T-helper 17 cell (primary cell): ENCODE data around the gene PEX1. TPM values are rescaled to one million over a fixed set of nuclear protein-coding genes. Genes with fewer than 3 reads are reported as not detected.

ENCODE experiments used
- total RNA-seq, 4 donors: library from RNA in 2 of 4; stranded (reverse) in 2 of 4; gene quantifications; one replicate each; pipeline ENCODE4 v1.2.3 and lab custom pipeline; 2022 to 2026

The PEX1 gene
- total RNA-seq, 2 donors from 2014 or later, result 18.2 to 19.1 TPM

Other genes with a start within 250 kb of the PEX1 start
- gene GATAD1, start 81.0 kb downstream of the PEX1 start, total RNA-seq, result 10 to 100 TPM; 13.2 to 16.3 TPM
- not detected for gene ERVW-1, start 50.6 kb downstream of the PEX1 start, total RNA-seq
- 10 to 100 TPM; 27.7 to 29.3 TPM for gene RBM48, start 275 bp upstream of the PEX1 start, total RNA-seq
- 10 to 100 TPM; 71.6 to 77.0 TPM for gene FAM133B, start 61.9 kb upstream of the PEX1 start, total RNA-seq